ENCODE results near the gene SPOP. TPM values are rescaled to one million over a fixed set of nuclear protein-coding genes. Genes with fewer than 3 reads are reported as not detected.

SPOP gene
- total and polyA plus RNA-seq, 9 of the 15 experiments (the other 6 are each of a cell fraction or from before 2014, with no cell fraction given): 34.2 to 65.9 (median 39.7) TPM

- ATAC-seq: peak; percentile 93
- H3K27me3 ChIP-seq (ENCODE audit: control insufficient read depth in 2 of 2, insufficient read depth in 2 of 2, low read length in 2 of 2): no peaks in the 10 kb centered on the region
- FAIRE-seq: peak; percentile 71
- H3K9ac ChIP-seq (ENCODE audit: insufficient read depth in 1 of 2, low read depth in 2 of 2, low read length in 2 of 2): no peak overlapping the region
- CTCF ChIA-PET (ENCODE audit: low intra/inter-chr PET ratio): no interaction called here
- TF ChIP-seq ZNF518B (CRISPR knock-in tag; IDR thresholded peaks at IDR 0.05) (no peak), TAF1 (IDR thresholded peaks at IDR 0.05; ENCODE audit: control insufficient read depth, extremely low read depth, insufficient read depth, low read length, severe bottlenecking) (no peak), BRD4 (IDR thresholded peaks at IDR 0.05) (no peak), MYNN (IDR thresholded peaks at IDR 0.05) (no peak), MYNN (CRISPR knock-in tag; IDR thresholded peaks at IDR 0.05) (no peak)
- TF ChIP-seq, protein P1, sequence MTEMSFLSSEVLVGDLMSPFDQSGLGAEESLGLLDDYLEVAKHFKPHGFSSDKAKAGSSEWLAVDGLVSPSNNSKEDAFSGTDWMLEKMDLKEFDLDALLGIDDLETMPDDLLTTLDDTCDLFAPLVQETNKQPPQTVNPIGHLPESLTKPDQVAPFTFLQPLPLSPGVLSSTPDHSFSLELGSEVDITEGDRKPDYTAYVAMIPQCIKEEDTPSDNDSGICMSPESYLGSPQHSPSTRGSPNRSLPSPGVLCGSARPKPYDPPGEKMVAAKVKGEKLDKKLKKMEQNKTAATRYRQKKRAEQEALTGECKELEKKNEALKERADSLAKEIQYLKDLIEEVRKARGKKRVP (CRISPR knock-in tag; IDR thresholded peaks at IDR 0.05): no peak
- TF ChIP-seq, protein P2, sequence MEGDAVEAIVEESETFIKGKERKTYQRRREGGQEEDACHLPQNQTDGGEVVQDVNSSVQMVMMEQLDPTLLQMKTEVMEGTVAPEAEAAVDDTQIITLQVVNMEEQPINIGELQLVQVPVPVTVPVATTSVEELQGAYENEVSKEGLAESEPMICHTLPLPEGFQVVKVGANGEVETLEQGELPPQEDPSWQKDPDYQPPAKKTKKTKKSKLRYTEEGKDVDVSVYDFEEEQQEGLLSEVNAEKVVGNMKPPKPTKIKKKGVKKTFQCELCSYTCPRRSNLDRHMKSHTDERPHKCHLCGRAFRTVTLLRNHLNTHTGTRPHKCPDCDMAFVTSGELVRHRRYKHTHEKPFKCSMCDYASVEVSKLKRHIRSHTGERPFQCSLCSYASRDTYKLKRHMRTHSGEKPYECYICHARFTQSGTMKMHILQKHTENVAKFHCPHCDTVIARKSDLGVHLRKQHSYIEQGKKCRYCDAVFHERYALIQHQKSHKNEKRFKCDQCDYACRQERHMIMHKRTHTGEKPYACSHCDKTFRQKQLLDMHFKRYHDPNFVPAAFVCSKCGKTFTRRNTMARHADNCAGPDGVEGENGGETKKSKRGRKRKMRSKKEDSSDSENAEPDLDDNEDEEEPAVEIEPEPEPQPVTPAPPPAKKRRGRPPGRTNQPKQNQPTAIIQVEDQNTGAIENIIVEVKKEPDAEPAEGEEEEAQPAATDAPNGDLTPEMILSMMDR (IDR thresholded peaks at IDR 0.05 in 2 of 3, conservative IDR thresholded peaks at IDR 0.05 in 1 of 3; ENCODE audit: insufficient read depth in 2 of 3, low read depth in 1 of 3, low read length in 3 of 3): peak; percentile 34 to 52 (median 47)
- TF ChIP-seq, protein P3, sequence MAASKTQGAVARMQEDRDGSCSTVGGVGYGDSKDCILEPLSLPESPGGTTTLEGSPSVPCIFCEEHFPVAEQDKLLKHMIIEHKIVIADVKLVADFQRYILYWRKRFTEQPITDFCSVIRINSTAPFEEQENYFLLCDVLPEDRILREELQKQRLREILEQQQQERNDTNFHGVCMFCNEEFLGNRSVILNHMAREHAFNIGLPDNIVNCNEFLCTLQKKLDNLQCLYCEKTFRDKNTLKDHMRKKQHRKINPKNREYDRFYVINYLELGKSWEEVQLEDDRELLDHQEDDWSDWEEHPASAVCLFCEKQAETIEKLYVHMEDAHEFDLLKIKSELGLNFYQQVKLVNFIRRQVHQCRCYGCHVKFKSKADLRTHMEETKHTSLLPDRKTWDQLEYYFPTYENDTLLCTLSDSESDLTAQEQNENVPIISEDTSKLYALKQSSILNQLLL (CRISPR knock-in tag; IDR thresholded peaks at IDR 0.05; ENCODE audit: borderline replicate concordance): no peak
- BruUV-seq (replicated peaks): no TSS peak
- no peak overlapping the region for H2AFZ ChIP-seq (ENCODE audit: low read depth, low read length)
- POLR2A ChIA-PET: interaction anchor here (0.6 to 1.0 kb wide), 2 partner anchors 15 to 154 kb away, joined by 3 to 4 read pairs; no protein-coding TSS in a partner anchor
- no peaks in the 10 kb centered on the region for H3K79me2 ChIP-seq (ENCODE audit: control insufficient read depth, insufficient read depth, low read length)
- no peaks in the 10 kb centered on the region for H3K9me1 ChIP-seq (ENCODE audit: control insufficient read depth, insufficient read depth, low read length)
- in situ Hi-C loops (cut with MboI): no loop called here
- intact Hi-C loops (cut with micrococcal nuclease): no loop called here
- H3K36me3 ChIP-seq (ENCODE audit: control insufficient read depth, insufficient read depth, low read length): no peaks in the 10 kb centered on the region
- H3K9me3 ChIP-seq (replicated peaks; ENCODE audit: control insufficient read depth, insufficient read depth, low read depth, low read length): no peaks in the 10 kb centered on the region
- peak; percentile 41 to 49 (median 46) for DNase-seq (ENCODE audit: extremely low read depth in 1 of 4, low spot score in 3 of 4)
- H3K27ac ChIP-seq (ENCODE audit: extremely low read depth, low read depth, low read length): no peak overlapping the region
- no peak overlapping the region for H3K4me2 ChIP-seq (ENCODE audit: insufficient read depth, low read length)
- H3K4me1 ChIP-seq (replicated peaks in 1 of 2; ENCODE audit: control insufficient read depth in 2 of 2, insufficient read depth in 2 of 2, low read length in 2 of 2): peaks cover 0 to 4% of the 10 kb centered on the region in 2 experiments; a peak in 2 of 5 replicates
- no peak overlapping the region for H3K4me3 ChIP-seq
- H4K20me1 ChIP-seq (replicated peaks; ENCODE audit: control insufficient read depth, insufficient read depth, low read length): peaks cover 7% of the 10 kb centered on the region
- 29% methylated on average over 3 of the region's 3 CpGs for WGBS (ENCODE audit: insufficient coverage, low coverage, missing lambda C conversion rate)
Observed at GRCh38 chr17:49585422-49586027, 92.4 kb downstream of the SPOP start.
